Measurements from ENCODE around the gene GYPC. TPM values are rescaled to one million over a fixed set of nuclear protein-coding genes. Genes with fewer than 3 reads are reported as not detected.

Gene GYPC
- total RNA-seq, 4 donors from 2014 or later = 93.4 to 151 (median 108) TPM

DNA sequence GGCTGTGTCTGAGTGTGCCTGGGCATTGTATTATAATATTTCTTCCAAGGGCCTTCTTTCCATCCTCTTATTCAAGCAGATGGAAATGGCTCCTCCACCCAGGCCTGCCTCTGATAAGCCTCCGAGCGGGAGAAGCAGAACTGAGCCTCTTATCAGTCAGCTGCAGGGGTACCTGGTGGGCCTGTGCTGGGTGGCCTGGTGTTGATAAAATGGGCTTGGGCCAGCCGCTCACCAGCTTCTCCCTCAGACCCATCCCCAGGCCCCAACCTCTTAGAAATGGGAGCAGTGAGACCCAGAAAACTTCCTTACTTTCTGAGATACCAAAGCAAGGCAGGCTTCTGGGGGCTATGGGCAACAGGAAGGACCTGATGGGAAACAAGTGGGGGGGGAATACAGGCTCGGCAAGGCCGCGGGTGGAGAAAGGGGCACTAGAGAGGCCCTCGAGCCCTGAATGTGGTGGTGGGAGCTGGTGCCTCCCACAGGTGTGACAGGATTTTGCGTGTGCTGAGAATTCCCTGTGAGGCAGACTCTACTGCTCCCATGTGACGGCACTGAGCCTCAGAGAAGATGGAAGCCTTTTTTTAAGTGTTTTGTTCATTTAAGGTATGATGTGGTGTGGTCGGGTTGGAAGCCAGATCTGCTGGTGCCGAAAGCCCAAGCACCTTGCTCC lies 18.3 kb downstream of the GYPC start:
- peaks cover 0 to 63% (median 6%) of the 10 kb centered on the region in 3 donors for H3K4me1 ChIP-seq
- peaks cover 0 to 30% of the 10 kb centered on the region in 2 donors for H3K36me3 ChIP-seq
- H3K4me3 ChIP-seq = no peak overlapping the region
- no peak for ATAC-seq
- H3K27me3 ChIP-seq = no peaks in the 10 kb centered on the region
- whole genome bisulfite sequencing, 2 donors (ENCODE audit: low coverage in 1 of 2) = 60 to 100% methylated on average over 1 of the region's 11 CpGs
- H3K9me3 ChIP-seq = peaks cover 0 to 7% (median 0%) of the 10 kb centered on the region in 3 donors
- no peak overlapping the region for H3K27ac ChIP-seq
- TF ChIP-seq EP300 (IDR thresholded peaks at IDR 0.05) (no peak), POLR2A (IDR thresholded peaks at IDR 0.05) (no peak), POLR2AphosphoS5 (IDR thresholded peaks at IDR 0.05) (no peak)
- TF ChIP-seq, protein P1, sequence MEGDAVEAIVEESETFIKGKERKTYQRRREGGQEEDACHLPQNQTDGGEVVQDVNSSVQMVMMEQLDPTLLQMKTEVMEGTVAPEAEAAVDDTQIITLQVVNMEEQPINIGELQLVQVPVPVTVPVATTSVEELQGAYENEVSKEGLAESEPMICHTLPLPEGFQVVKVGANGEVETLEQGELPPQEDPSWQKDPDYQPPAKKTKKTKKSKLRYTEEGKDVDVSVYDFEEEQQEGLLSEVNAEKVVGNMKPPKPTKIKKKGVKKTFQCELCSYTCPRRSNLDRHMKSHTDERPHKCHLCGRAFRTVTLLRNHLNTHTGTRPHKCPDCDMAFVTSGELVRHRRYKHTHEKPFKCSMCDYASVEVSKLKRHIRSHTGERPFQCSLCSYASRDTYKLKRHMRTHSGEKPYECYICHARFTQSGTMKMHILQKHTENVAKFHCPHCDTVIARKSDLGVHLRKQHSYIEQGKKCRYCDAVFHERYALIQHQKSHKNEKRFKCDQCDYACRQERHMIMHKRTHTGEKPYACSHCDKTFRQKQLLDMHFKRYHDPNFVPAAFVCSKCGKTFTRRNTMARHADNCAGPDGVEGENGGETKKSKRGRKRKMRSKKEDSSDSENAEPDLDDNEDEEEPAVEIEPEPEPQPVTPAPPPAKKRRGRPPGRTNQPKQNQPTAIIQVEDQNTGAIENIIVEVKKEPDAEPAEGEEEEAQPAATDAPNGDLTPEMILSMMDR (IDR thresholded peaks at IDR 0.05) = no peak

- TF ChIP-seq, protein P1 (IDR thresholded peaks at IDR 0.05) = no peak
- TF ChIP-seq POLR2AphosphoS5 (IDR thresholded peaks at IDR 0.05) (no peak), POLR2A (IDR thresholded peaks at IDR 0.05) (no peak), EP300 (IDR thresholded peaks at IDR 0.05) (no peak)
- Histone ChIP-seq H3K27ac (no peak overlapping the region), H3K4me1 (peaks cover 0 to 51% (median 3%) of the 10 kb centered on the region in 3 donors), H3K9me3 (peaks cover 0 to 7% (median 0%) of the 10 kb centered on the region in 3 donors), H3K36me3 (peaks cover 0 to 31% of the 10 kb centered on the region in 2 donors), H3K27me3 (no peaks in the 10 kb centered on the region), H3K4me3 (no peak overlapping the region)
- WGBS, 2 donors (ENCODE audit: low coverage in 1 of 2) = 93 to 97% methylated on average over 5 of the region's 5 CpGs
- no peak for ATAC-seq
Observed at GRCh38 chr2:126675637-126676036, 19.7 kb downstream of the GYPC start.

DNA sequence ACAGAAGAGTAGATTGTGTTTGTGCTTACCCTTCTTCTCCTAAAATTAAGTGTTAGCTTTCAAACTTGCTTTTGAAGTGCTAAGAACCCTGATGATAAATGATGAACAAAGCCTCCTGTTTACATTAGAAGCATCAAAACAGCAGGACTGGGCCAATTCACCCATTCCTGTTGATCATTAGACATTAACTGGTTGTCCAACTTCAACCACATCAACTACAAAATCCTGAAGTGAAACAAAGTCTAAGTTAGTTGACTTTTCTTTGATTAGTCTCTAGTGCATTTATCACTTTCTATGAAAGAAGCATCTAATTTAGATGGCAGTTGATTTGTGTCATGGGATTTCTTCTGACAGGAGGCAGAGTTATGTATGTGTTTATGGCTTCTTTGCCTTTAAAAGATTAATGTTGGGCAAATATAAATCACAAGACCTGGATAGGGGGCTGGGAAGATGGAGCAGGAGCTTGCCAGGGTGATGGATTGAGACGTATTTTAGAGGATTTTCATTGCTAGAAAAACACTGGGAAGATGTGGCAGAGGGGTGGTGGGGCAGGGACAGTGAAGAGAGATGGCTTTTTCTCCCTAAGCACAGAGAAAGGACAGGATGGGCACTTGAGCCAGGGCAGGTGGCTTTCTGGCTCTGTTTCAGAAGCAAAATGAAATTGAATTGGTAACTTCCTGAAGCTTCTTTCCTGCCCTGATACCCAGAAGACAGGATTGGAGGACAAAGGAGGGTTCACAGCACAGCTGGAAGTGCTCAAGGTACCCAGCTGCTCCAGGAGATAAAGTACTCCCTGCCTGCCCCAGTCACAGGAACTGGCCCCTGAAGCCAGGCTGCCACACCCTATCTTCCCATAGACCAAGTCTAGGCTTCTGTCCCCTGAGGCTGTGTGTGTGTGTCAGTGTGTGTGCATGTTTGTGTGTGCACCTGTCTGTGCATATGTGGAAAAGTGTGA lies 20.5 kb downstream of the GYPC start:
- no peak overlapping the region for H3K27ac ChIP-seq
- H3K27me3 ChIP-seq = no peaks in the 10 kb centered on the region
- H3K36me3 ChIP-seq = peaks cover 0 to 37% of the 10 kb centered on the region in 2 donors
- H3K4me1 ChIP-seq = peaks cover 0 to 42% (median 0%) of the 10 kb centered on the region in 3 donors
- H3K4me3 ChIP-seq = no peak overlapping the region
- 89% methylated on average over 1 of the region's 1 CpG; no CpG with 5 or more reads in 1 of the 2 donors for WGBS, 2 donors (ENCODE audit: low coverage in 1 of 2)
- ATAC-seq = no peak
- H3K9me3 ChIP-seq = peaks cover 0 to 7% (median 0%) of the 10 kb centered on the region in 3 donors
- TF ChIP-seq, protein P1 (IDR thresholded peaks at IDR 0.05) = no peak
- TF ChIP-seq POLR2AphosphoS5 (IDR thresholded peaks at IDR 0.05) = no peak
- TF ChIP-seq EP300 (IDR thresholded peaks at IDR 0.05) = no peak
- no peak for TF ChIP-seq POLR2A (IDR thresholded peaks at IDR 0.05)

DNA sequence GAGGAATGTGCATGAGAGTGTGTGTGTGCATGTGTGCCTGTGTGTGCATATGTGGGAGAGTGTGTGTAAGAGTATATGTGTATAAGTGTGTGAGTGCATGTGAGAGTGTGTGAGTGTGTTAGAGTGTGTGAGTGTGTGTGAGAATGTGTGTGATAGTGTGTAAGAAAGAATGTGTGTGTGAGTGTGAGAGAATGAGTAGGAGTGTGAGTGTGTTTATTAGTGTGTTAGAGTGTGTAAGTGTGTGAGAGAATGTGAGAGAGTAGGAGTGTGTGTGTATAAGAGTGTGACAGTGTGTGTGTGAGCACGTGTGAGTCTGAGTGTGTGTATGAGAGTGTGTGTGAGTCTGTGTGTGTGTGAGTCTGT lies 21.2 kb downstream of the GYPC start:
- TF ChIP-seq POLR2AphosphoS5 (IDR thresholded peaks at IDR 0.05) = no peak
- TF ChIP-seq, protein P1 (IDR thresholded peaks at IDR 0.05) = no peak
- no peak for TF ChIP-seq POLR2A (IDR thresholded peaks at IDR 0.05)
- TF ChIP-seq EP300 (IDR thresholded peaks at IDR 0.05) = no peak
- peaks cover 0 to 38% (median 0%) of the 10 kb centered on the region in 3 donors for H3K4me1 ChIP-seq
- H3K27me3 ChIP-seq = no peaks in the 10 kb centered on the region
- H3K27ac ChIP-seq = no peak overlapping the region
- peaks cover 0 to 43% of the 10 kb centered on the region in 2 donors for H3K36me3 ChIP-seq
- H3K9me3 ChIP-seq = peaks cover 0 to 7% (median 0%) of the 10 kb centered on the region in 3 donors
- 92 to 100% methylated on average over 1 of the region's 1 CpG for WGBS, 2 donors (ENCODE audit: low coverage in 1 of 2)
- ATAC-seq = no peak
- H3K4me3 ChIP-seq = no peak overlapping the region
